ENCODE measurements around the gene RADIL.
A peak's percentile ranks its signal among the peaks of the same experiment; 100 is the strongest.

The RADIL gene

GRCh38 chr7:4791738-4792536, 91.6 kb downstream of the RADIL start:
- FAIRE-seq: no peak

GRCh38 chr7:4791101-4791737, 92.3 kb downstream of the RADIL start:
- FAIRE-seq: no peak

- FAIRE-seq: no peak
These were observed 93.0 kb downstream of the RADIL start for GRCh38 chr7:4790516-4790991.

GRCh38 chr7:4790078-4790465, 93.4 kb downstream of the RADIL start:
- FAIRE-seq: no peak

- no peak for FAIRE-seq
These were observed 94.1 kb downstream of the RADIL start for GRCh38 chr7:4789194-4790077.

GRCh38 chr7:4788627-4789189, 94.8 kb downstream of the RADIL start:
- FAIRE-seq: no peak

GRCh38 chr7:4787947-4788626, 95.4 kb downstream of the RADIL start:
- FAIRE-seq: no peak

GRCh38 chr7:4787541-4787940, 96.0 kb downstream of the RADIL start:
- FAIRE-seq: no peak

- FAIRE-seq: no peak
These were observed 97.5 kb downstream of the RADIL start for GRCh38 chr7:4786015-4786414.

GRCh38 chr7:4785371-4785770, 98.1 kb downstream of the RADIL start:
- no peak for FAIRE-seq

- FAIRE-seq: no peak
These were observed 98.7 kb downstream of the RADIL start for GRCh38 chr7:4784799-4785198.

GRCh38 chr7:4783762-4784351, 99.7 kb downstream of the RADIL start:
- FAIRE-seq: no peak

- FAIRE-seq: no peak
These were observed 100.2 kb downstream of the RADIL start for GRCh38 chr7:4783292-4783652.

- FAIRE-seq: no peak
These were observed 100.9 kb downstream of the RADIL start for GRCh38 chr7:4782333-4783291.

GRCh38 chr7:4781366-4782069, 102.0 kb downstream of the RADIL start:
- FAIRE-seq: no peak

GRCh38 chr7:4779118-4779517, 104.4 kb downstream of the RADIL start:
- FAIRE-seq: peak; percentile 99

GRCh38 chr7:4775848-4776623, 107.5 kb downstream of the RADIL start:
- FAIRE-seq: no peak

GRCh38 chr7:4775250-4775847, 108.2 kb downstream of the RADIL start, which contains the start of gene AP5Z1:
AP5Z1 (plus strand) TSS chr7:4775623; CDS start chr7:4775716, 93 bp downstream.
- peak; percentile 96 for FAIRE-seq
